Measurements from ENCODE around the gene STRC.
"Not testable (repeated sequence)": the region's sequence is repeated elsewhere in the genome, so short reads cannot be mapped to it uniquely, and the experiment has no call there.

STRC gene

DNA sequence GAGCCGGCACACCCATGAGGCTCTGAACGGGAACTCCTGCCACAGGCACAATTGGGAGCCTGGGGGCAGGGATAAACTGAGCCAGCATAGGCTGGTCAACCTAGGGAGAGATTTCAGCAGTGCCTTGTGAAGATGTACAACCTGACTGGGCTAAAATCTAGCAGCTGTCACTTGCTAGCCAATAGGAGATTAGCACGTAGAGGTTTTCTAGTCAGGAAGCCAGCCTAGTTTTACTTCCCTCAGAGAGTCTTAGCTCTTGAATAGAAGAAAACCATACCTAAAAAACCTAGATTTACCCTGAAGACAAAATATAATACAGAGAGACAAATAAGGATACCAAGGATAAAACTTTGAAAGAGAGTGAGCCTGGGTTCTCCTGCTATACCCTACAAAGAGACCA lies 55.8 kb downstream of the STRC start:
- DNase-seq = not testable (repeated sequence)

DNA sequence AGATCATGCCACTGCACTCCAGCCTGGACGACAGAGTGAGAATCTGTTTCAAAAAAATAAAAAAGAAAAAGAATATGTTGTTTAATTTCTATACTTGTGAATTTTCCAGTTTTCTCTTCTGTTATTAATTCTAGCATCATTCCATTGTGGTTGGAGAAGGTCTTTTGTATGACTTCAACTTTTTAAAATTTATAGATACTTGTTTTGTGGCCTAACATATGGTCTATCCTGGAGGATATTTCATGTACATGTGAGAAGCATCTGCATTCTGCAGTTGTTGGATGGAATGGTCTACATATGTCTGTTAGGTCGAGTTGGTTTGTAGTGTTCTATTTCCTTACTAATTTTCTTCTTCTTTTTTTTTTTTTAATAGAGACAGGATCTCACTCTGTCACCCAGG lies 65.6 kb downstream of the STRC start:
- DNase-seq = no peak

DNA sequence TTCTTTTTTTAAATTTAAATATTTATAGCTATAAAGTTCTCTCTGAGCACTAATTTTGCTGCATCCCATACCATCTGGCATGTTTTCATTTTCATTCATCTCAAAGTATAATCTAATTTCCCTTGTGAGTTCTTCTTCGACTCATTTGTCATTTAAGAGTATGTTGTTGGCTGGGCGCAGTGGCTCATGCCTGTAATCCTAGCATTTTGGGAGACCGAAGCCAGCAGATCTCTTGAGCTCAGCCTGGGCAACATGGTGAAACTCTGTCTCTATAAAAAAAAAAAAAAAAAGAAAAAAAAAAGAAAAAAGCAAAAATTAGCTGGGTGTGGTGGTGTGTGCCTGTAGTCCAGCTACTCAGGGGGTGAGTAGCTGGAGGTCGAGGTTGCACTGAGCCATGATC lies 66.3 kb downstream of the STRC start:
- DNase-seq = no peak

DNA sequence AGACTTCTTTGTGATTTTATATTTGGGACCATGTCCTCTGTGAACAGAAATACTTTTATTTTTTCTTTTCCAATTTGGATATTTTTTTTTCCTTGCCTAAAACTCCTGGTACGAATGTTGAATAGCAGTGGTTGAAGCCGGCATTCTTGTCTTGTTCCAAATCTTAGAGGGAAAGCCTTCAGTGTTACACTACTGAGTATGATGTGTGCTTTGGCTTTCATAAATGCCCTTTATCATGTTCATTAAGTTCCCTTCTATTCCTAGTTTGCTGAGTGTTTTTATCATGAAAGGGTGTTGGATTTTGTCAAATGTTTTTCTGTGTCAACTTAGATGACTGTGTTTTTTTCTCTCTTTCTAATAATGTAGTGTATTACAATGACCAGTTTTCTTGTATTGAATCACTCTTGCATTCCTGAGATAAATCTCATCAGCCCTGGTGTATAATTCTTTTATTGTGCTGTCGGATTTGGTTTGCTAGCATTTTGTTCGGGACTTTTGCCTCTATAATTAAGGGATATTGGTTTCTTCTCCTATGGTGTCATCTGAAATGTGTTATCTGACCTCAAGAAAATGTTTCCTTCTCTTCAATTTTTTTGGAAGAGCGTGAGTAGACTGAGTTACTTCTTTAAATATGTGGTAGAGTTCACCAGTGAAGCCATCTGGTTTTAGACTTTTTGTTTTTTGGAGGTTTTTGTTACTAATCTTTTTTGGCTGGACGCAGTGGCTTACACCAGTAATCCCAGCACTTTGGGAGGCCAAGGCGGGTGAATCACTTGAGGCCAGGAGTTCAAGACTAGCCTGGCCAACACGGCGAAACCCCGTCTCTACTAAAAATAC lies 67.9 kb downstream of the STRC start:
- no peak for DNase-seq

Measured in NCI-H510A treated with DMSO at 0.1 percent for 48 hours (cell line).